Chondrocyte (in vitro differentiated cells): ENCODE results near the gene STPG4. TPM values are rescaled to one million over a fixed set of nuclear protein-coding genes. Genes with fewer than 3 reads are reported as not detected.

ENCODE experiments used
- DNase-seq: peaks from one replicate; pipeline ENCODE4 v3.0.0; 2021; ENCODE audit warnings: mixed read lengths, low spot score
- H3K27ac Mint-ChIP-seq: one replicate; pipeline ENCODE4 v1.8.0; 2021; ENCODE audit warnings: mild to moderate bottlenecking, moderate library complexity, mixed read lengths; ENCODE audit not compliant: unreplicated experiment
- H3K27me3 Mint-ChIP-seq: 2 replicates; pipeline ENCODE4 v1.8.0; 2021; ENCODE audit warnings: low read depth, mixed read lengths
- H3K36me3 Mint-ChIP-seq: 2 replicates; pipeline ENCODE4 v1.8.0; 2021; ENCODE audit warnings: low read depth, mixed read lengths
- H3K4me1 Mint-ChIP-seq: 2 replicates; pipeline ENCODE4 v1.8.0; 2021; ENCODE audit warnings: low read depth, mild to moderate bottlenecking, mixed read lengths
- H3K4me3 Mint-ChIP-seq: one replicate; pipeline ENCODE4 v1.8.0; 2021; ENCODE audit warnings: mild to moderate bottlenecking, moderate library complexity, mixed read lengths; ENCODE audit not compliant: unreplicated experiment
- H3K9me3 Mint-ChIP-seq: 2 replicates; pipeline ENCODE4 v1.8.0; 2021; ENCODE audit warnings: low read depth, mixed read lengths
- CTCF ChIP-seq: fragments of 200-600 bp; sonication (generic); IDR thresholded peaks from 2 replicates; pipeline ENCODE4 v1.5.0; 2021; ENCODE audit warnings: antibody characterized with exemption, mild to moderate bottlenecking, moderate library complexity
- total RNA-seq: library from RNA; stranded (reverse); gene quantifications from 3 replicates; pipeline ENCODE4 v1.2.1, GENCODE V29; 2021

Gene STPG4
- total RNA-seq, 1 donor from 2014 or later = 0.25 TPM

- TF ChIP-seq CTCF = no peak
- Mint-ChIP-seq H3K36me3 (peaks cover 23% of the 10 kb centered on the region), H3K9me3 (no peaks in the 10 kb centered on the region), H3K4me1 (peaks cover 72% of the 10 kb centered on the region), H3K27ac (no peak overlapping the region), H3K4me3 (no peak overlapping the region), H3K27me3 (no peaks in the 10 kb centered on the region)
- DNase-seq = no peak
Observed at GRCh38 chr2:47167149-47167548, 12.0 kb upstream of the STPG4 start.

- no peak for DNase-seq
- Mint-ChIP-seq H3K4me3 (no peak overlapping the region), H3K36me3 (peaks cover 37% of the 10 kb centered on the region), H3K4me1 (peaks cover 55% of the 10 kb centered on the region), H3K27ac (peak overlapping the region; percentile 39), H3K27me3 (no peaks in the 10 kb centered on the region), H3K9me3 (no peaks in the 10 kb centered on the region)
- TF ChIP-seq CTCF = no peak
Observed at GRCh38 chr2:47165001-47165555, 10.0 kb upstream of the STPG4 start.

- peak overlapping the region; percentile 82 for H3K27ac Mint-ChIP-seq
- peaks cover 43% of the 10 kb centered on the region for H3K4me1 Mint-ChIP-seq
- peaks cover 44% of the 10 kb centered on the region for H3K36me3 Mint-ChIP-seq
Observed at GRCh38 chr2:47162780-47163179, 7.7 kb upstream of the STPG4 start.

GRCh38 chr2:47161475-47161874 lies 6.4 kb upstream of the STPG4 start:
- H3K27me3 Mint-ChIP-seq = no peaks in the 10 kb centered on the region
- H3K36me3 Mint-ChIP-seq = peaks cover 47% of the 10 kb centered on the region
- no peaks in the 10 kb centered on the region for H3K9me3 Mint-ChIP-seq
- no peak for TF ChIP-seq CTCF
- no peak overlapping the region for H3K4me3 Mint-ChIP-seq
- H3K27ac Mint-ChIP-seq = peak overlapping the region; percentile 33
- no peak for DNase-seq
- peaks cover 40% of the 10 kb centered on the region for H3K4me1 Mint-ChIP-seq

More at GRCh38 chr2:47162780-47163179, 7.7 kb upstream of the STPG4 start:
- H3K4me3 Mint-ChIP-seq = no peak overlapping the region
- DNase-seq = no peak
- no peak for TF ChIP-seq CTCF
- H3K9me3 Mint-ChIP-seq = no peaks in the 10 kb centered on the region
- H3K27me3 Mint-ChIP-seq = no peaks in the 10 kb centered on the region

GRCh38 chr2:47160660-47161059 lies 5.6 kb upstream of the STPG4 start:
- no peak for DNase-seq
- no peak for TF ChIP-seq CTCF
- H3K4me3 Mint-ChIP-seq = no peak overlapping the region
- peaks cover 47% of the 10 kb centered on the region for H3K36me3 Mint-ChIP-seq
- peaks cover 37% of the 10 kb centered on the region for H3K4me1 Mint-ChIP-seq
- no peaks in the 10 kb centered on the region for H3K9me3 Mint-ChIP-seq
- peak overlapping the region; percentile 65 for H3K27ac Mint-ChIP-seq
- H3K27me3 Mint-ChIP-seq = no peaks in the 10 kb centered on the region
